ENCODE measurements around the gene KBTBD7. TPM values are rescaled to one million over a fixed set of nuclear protein-coding genes. Genes with fewer than 3 reads are reported as not detected.

The KBTBD7 gene, protein sequence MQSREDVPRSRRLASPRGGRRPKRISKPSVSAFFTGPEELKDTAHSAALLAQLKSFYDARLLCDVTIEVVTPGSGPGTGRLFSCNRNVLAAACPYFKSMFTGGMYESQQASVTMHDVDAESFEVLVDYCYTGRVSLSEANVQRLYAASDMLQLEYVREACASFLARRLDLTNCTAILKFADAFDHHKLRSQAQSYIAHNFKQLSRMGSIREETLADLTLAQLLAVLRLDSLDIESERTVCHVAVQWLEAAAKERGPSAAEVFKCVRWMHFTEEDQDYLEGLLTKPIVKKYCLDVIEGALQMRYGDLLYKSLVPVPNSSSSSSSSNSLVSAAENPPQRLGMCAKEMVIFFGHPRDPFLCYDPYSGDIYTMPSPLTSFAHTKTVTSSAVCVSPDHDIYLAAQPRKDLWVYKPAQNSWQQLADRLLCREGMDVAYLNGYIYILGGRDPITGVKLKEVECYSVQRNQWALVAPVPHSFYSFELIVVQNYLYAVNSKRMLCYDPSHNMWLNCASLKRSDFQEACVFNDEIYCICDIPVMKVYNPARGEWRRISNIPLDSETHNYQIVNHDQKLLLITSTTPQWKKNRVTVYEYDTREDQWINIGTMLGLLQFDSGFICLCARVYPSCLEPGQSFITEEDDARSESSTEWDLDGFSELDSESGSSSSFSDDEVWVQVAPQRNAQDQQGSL
- total RNA-seq (2014; rRNA removed; shearing (Covaris generic)) = 2.3 and 2.5 TPM in 2 replicates

DNA sequence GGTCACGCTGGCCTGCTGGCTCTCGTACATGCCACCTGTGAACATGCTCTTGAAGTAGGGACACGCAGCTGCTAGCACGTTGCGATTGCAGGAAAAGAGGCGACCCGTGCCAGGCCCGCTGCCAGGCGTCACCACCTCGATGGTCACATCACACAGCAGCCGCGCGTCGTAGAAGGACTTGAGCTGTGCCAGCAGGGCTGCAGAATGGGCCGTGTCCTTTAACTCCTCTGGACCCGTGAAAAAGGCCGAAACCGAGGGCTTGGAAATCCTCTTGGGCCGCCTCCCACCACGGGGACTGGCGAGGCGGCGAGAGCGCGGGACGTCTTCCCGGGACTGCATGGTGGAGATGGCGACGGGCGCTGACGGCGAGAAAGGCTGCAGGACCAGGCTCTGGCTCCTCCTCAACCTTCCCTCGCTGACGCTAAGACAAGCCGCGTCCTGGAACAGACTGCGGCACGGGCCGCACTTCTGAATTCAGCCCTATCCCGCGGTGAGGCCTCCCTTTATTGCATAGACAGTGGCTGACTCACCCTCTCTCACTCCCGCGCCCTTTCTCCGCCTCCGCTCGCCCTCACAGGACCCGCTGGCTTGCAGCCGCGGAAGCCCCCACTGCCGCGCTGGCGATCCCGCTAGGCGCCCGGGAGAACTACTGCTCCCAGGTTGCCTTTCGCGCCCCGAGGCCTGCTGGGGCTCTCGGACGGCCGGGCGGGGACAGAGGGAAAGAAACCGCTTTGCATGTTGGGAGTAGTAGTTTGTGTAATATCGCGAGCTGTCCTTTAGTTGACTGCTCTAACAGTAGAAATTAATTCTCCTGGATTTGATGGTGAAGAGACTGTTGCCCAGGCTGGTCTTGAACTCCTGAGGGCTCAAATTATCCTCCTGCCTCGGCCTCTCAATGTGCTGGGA is at the start of gene KBTBD7:
KBTBD7 (minus strand) TSS at position 651 of the 906 bp plus-strand sequence; CDS start at position 339, 312 bp downstream.

Other genes with a start within 250 kb of the KBTBD7 start
- 16.2 and 16.3 TPM in 2 replicates for gene ELF1, start 175.3 kb downstream of the KBTBD7 start, total RNA-seq (2014; rRNA removed; shearing (Covaris generic))
- 8.6 and 12.3 TPM in 2 replicates for gene WBP4, start 133.1 kb downstream of the KBTBD7 start, total RNA-seq (2014; rRNA removed; shearing (Covaris generic))
- 4.6 and 5.1 TPM in 2 replicates for gene KBTBD6, start 61.8 kb downstream of the KBTBD7 start, total RNA-seq (2014; rRNA removed; shearing (Covaris generic))
- gene MTRF1, start 69.0 kb upstream of the KBTBD7 start, total RNA-seq (2014; rRNA removed; shearing (Covaris generic)) = 12.5 and 14.4 TPM in 2 replicates
- gene NAA16, start 116.7 kb upstream of the KBTBD7 start, total RNA-seq (2014; rRNA removed; shearing (Covaris generic)) = 4.8 and 8.1 TPM in 2 replicates